ENCODE results near the gene ALDH2.

DNA sequence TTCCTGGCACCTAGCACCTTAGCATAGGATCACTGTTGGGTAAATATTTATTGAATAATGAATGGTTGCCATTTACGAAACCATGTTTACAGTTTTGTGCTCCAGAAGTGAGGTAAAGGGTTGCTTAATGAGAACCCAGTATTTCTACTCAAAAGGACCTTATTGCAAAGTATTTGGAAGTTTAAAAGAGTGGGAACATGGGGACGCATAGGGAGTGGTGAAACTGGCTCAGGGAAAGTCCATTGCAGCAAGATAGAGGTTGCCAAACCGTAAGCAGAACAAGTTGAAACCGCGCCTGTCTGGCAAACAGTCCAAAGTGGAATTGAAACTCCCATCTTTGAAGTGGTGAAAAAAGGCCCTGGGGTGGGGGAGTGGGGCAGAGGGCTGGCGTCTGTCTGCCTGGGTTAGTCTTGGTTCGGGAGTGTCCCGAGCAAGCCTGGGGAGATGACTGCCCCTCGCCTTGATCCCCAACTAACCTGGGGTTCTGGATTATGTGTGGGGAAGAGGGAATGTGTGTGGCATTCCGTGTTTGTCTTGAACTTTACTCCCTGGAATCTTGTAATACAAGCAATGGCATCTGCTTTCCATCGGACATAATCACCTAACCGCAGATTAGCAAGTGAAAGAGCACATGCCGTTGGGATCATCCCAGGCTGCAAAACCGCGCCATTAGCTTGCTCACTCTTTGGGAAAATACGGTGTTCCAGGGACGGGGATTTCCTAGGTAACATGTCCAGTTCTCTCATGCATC, 7.2 kb downstream of the ALDH2 start:
- no peak for TF ChIP-seq CTCF (IDR thresholded peaks at IDR 0.05)
- TF ChIP-seq POLR2A (IDR thresholded peaks at IDR 0.05; ENCODE audit: low read depth), result no peak
- peak; percentile 36 to 57 for TF ChIP-seq POLR2AphosphoS5 (IDR thresholded peaks at IDR 0.05)
